Gastroesophageal sphincter (tissue), 3 donors: Measurements from ENCODE around the gene TSPEAR.

ENCODE experiments used
- CTCF ChIP-seq, 4 experiments: fragments of 200-600 bp in 2 of 4; fragments of 450-650 bp in 2 of 4; sonication (generic) in 1 of 4; IDR thresholded peaks; one replicate each; pipeline ENCODE4 v1.5.1; 2017 to 2019; ENCODE audit warnings: antibody characterized with exemption in 4 of 4, mild to moderate bottlenecking in 2 of 4, moderate library complexity in 2 of 4
- POLR2AphosphoS5 ChIP-seq: sonication (generic); formaldehyde crosslinking; IDR thresholded peaks from one replicate; pipeline ENCODE4 v1.6.1; 2017; ENCODE audit warnings: antibody characterized with exemption

GRCh38 chr21:44682580-44683151 lies 28.7 kb downstream of the TSPEAR start:
- TF ChIP-seq CTCF (IDR thresholded peaks at IDR 0.05), result no peak
- TF ChIP-seq POLR2AphosphoS5, result no peak
